H9 (cell line): ENCODE results near the gene NRG3. TPM values are rescaled to one million over a fixed set of nuclear protein-coding genes. Genes with fewer than 3 reads are reported as not detected.

Source experiments
- DNase-seq: peaks from one replicate; pipeline ENCODE4 v3.0.0-alpha.2; 2017
- H2AFZ ChIP-seq: one replicate; pipeline ENCODE4 v1.6.1; 2013; ENCODE audit warnings: mild to moderate bottlenecking, low read length, control low read depth, moderate library complexity
- H2AK5ac ChIP-seq: 2 replicates; pipeline ENCODE4 v1.6.1; 2013; ENCODE audit warnings: low read length, control low read depth, mixed read lengths; ENCODE audit not compliant: insufficient read length
- H2BK120ac ChIP-seq: one replicate; pipeline ENCODE4 v1.6.1; 2013; ENCODE audit warnings: low read depth, mild to moderate bottlenecking, low read length, control low read depth, inconsistent platforms; ENCODE audit not compliant: poor library complexity, severe bottlenecking
- H2BK12ac ChIP-seq: 2 replicates; pipeline ENCODE4 v1.6.1; 2013; ENCODE audit warnings: low read length, control low read depth, mixed read lengths, low read depth; ENCODE audit not compliant: insufficient read length
- H2BK15ac ChIP-seq: 2 replicates; pipeline ENCODE4 v1.6.1; 2013; ENCODE audit warnings: low read depth, low read length, control low read depth
- H2BK20ac ChIP-seq: one replicate; pipeline ENCODE4 v1.6.1; 2013; ENCODE audit warnings: low read depth, mild to moderate bottlenecking, low read length, control low read depth, inconsistent platforms; ENCODE audit not compliant: poor library complexity, severe bottlenecking
- H2BK5ac ChIP-seq: 2 replicates; pipeline ENCODE4 v1.6.1; 2013; ENCODE audit warnings: low read length, control low read depth, mixed read lengths; ENCODE audit not compliant: insufficient read length
- H3K14ac ChIP-seq: 2 replicates; pipeline ENCODE4 v1.6.1; 2013; ENCODE audit warnings: low read length, control low read depth; ENCODE audit not compliant: insufficient read depth
- H3K18ac ChIP-seq: 2 replicates; pipeline ENCODE4 v1.6.1; 2013; ENCODE audit warnings: low read depth, mild to moderate bottlenecking, mixed read lengths, low read length, control low read depth; ENCODE audit not compliant: insufficient read length
- H3K23ac ChIP-seq: 2 replicates; pipeline ENCODE4 v1.6.1; 2013; ENCODE audit warnings: low read length, control low read depth, mixed read lengths, low read depth; ENCODE audit not compliant: insufficient read length
- H3K23me2 ChIP-seq: 2 replicates; pipeline ENCODE4 v1.6.1; 2013; ENCODE audit warnings: low read depth, mild to moderate bottlenecking, mixed read lengths, low read length, control low read depth; ENCODE audit not compliant: insufficient read length, poor library complexity, severe bottlenecking
- H3K27ac ChIP-seq: 2 replicates; pipeline ENCODE4 v1.5.1; 2013; ENCODE audit warnings: low read length, control low read depth, mixed read lengths, low read depth; ENCODE audit not compliant: insufficient read length
- H3K27me3 ChIP-seq: 2 replicates; pipeline ENCODE4 v1.6.1; 2013; ENCODE audit warnings: low read length, control low read depth, inconsistent platforms; ENCODE audit not compliant: insufficient read depth
- H3K4ac ChIP-seq: 2 replicates; pipeline ENCODE4 v1.6.1; 2013; ENCODE audit warnings: low read depth, mild to moderate bottlenecking, control low read depth, inconsistent platforms, low read length, moderate library complexity
- H3K4me1 ChIP-seq: 2 replicates; pipeline ENCODE4 v1.6.1; 2013; ENCODE audit warnings: low read length, control low read depth, inconsistent platforms; ENCODE audit not compliant: insufficient read depth
- H3K4me2 ChIP-seq: 2 replicates; pipeline ENCODE4 v1.6.1; 2013; ENCODE audit warnings: low read length, control low read depth, mixed read lengths; ENCODE audit not compliant: insufficient read length, insufficient read depth
- H3K56ac ChIP-seq: 2 replicates; pipeline ENCODE4 v1.6.1; 2013; ENCODE audit warnings: low read depth, mild to moderate bottlenecking, mixed read lengths, low read length, control low read depth; ENCODE audit not compliant: insufficient read length
- H3K79me1 ChIP-seq: 2 replicates; pipeline ENCODE4 v1.6.1; 2013; ENCODE audit warnings: low read depth, mild to moderate bottlenecking, moderate library complexity, low read length, control low read depth, inconsistent platforms; ENCODE audit not compliant: insufficient read depth, poor library complexity, severe bottlenecking
- H3K79me2 ChIP-seq: 2 replicates; pipeline ENCODE4 v1.6.1; 2013; ENCODE audit warnings: low read length, control low read depth, inconsistent platforms; ENCODE audit not compliant: insufficient read depth
- H3K9ac ChIP-seq: 2 replicates; pipeline ENCODE4 v1.6.1; 2013; ENCODE audit warnings: low read length, control low read depth, mixed read lengths; ENCODE audit not compliant: insufficient read length; ENCODE audit errors: extremely low read depth
- H3K9me3 ChIP-seq: one replicate; pipeline ENCODE4 v1.6.1; 2013; ENCODE audit warnings: low read depth, low read length, inconsistent platforms; ENCODE audit not compliant: control insufficient read depth
- H3T11ph ChIP-seq: one replicate; pipeline ENCODE4 v1.6.1; 2013; ENCODE audit warnings: mild to moderate bottlenecking, low read length, control low read depth, inconsistent platforms
- H4K20me1 ChIP-seq: one replicate; pipeline ENCODE4 v1.6.1; 2013; ENCODE audit not compliant: control insufficient read depth, insufficient read length, insufficient read depth
- H4K5ac ChIP-seq: 2 replicates; pipeline ENCODE4 v1.6.1; 2013; ENCODE audit warnings: low read depth, mild to moderate bottlenecking, mixed read lengths, low read length, control low read depth; ENCODE audit not compliant: insufficient read length
- H4K8ac ChIP-seq: replicated peaks from 2 replicates; pipeline ENCODE4 v1.6.1; 2013; ENCODE audit warnings: low read length, control low read depth, mixed read lengths, low read depth; ENCODE audit not compliant: insufficient read length
- H4K91ac ChIP-seq: 2 replicates; pipeline ENCODE4 v1.6.1; 2013; ENCODE audit warnings: low read depth, mild to moderate bottlenecking, moderate library complexity, mixed read lengths, low read length, control low read depth; ENCODE audit not compliant: insufficient read length
- H3K27ac Mint-ChIP-seq, 3 experiments: 2 replicates in 2 of 3; 3 replicates in 1 of 3; pipeline ENCODE4 v1.8.0; 2020 to 2021; ENCODE audit warnings: mixed read lengths in 3 of 3, mild to moderate bottlenecking in 1 of 3, moderate library complexity in 1 of 3
- H3K27me3 Mint-ChIP-seq: 2 replicates; pipeline ENCODE4 v1.8.0; 2021; ENCODE audit warnings: low read depth, mild to moderate bottlenecking, moderate library complexity, mixed read lengths
- H3K36me3 Mint-ChIP-seq, 3 experiments: 2 replicates in 2 of 3; 3 replicates in 1 of 3; pipeline ENCODE4 v1.8.0; 2020 to 2021; ENCODE audit warnings: low read depth in 3 of 3, mixed read lengths in 3 of 3; ENCODE audit not compliant: insufficient read depth in 1 of 3
- H3K4me1 Mint-ChIP-seq, 2 experiments: 2 replicates each; pipeline ENCODE4 v1.8.0; 2020; ENCODE audit warnings: mixed read lengths in 2 of 2
- H3K4me3 Mint-ChIP-seq, 2 experiments: 2 replicates in 1 of 2; 3 replicates in 1 of 2; pipeline ENCODE4 v1.8.0; 2020 to 2021; ENCODE audit warnings: mild to moderate bottlenecking in 2 of 2, mixed read lengths in 2 of 2, moderate library complexity in 1 of 2
- H3K9me3 Mint-ChIP-seq, 2 experiments: 2 replicates in 1 of 2; 3 replicates in 1 of 2; pipeline ENCODE4 v1.8.0; 2020; ENCODE audit warnings: mild to moderate bottlenecking in 2 of 2, mixed read lengths in 2 of 2, moderate library complexity in 1 of 2
- WGBS: extraction: QIAGEN DNeasy Blood & Tissue Kit; methylation state at CpG from one replicate; pipeline ENCODE4 v1.1.7; 2013; ENCODE audit warnings: missing lambda C conversion rate, low lambda C conversion rate, mixed read lengths; ENCODE audit not compliant: insufficient read length; ENCODE audit errors: extremely low coverage; 5-methylcytosine and 5-hydroxymethylcytosine counted together
- total RNA-seq: library from RNA; stranded (reverse); gene quantifications from 2 replicates; pipeline ENCODE4 v1.2.1, GENCODE V29; 2021
- TF ChIP-seq, protein P1 (sequence below): fragments of 200-600 bp; sonication (generic); conservative IDR thresholded peaks from 3 replicates; pipeline ENCODE4 v1.8.0; 2021; ENCODE audit warnings: antibody characterized with exemption, mild to moderate bottlenecking

The NRG3 gene
- total RNA-seq, 1 experiment from 2014 or later = 1.6 TPM

DNA sequence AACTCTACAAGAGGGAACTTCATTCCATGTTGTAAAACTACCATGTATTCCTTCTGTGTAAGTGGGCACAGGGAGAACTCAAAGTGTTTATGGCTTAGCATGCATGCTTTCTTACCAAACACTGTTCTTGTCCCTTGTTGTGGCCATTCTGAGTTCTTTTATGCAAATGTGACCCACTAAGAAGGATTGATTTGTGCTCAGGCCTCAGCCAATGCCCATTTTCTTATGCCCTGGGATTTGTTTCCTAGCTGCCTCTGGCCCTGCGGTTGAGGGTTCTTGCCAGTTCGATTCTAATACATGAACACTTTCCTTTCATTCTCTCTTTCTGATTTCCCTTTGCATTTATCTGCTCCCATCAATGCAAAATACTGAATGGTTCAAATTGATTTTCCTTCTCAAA is 316.7 kb downstream of the NRG3 start:
- Mint-ChIP-seq H3K36me3 (no peaks in the 10 kb centered on the region), H3K9me3 (no peaks in the 10 kb centered on the region), H3K27me3 (no peaks in the 10 kb centered on the region), H3K4me3 (no peak overlapping the region), H3K4me1 (peaks cover 2 to 3% of the 10 kb centered on the region in 2 experiments; a peak in 2 of 4 replicates), H3K27ac (no peak overlapping the region)
- H2AK5ac ChIP-seq = no peak overlapping the region
- H3K14ac ChIP-seq = no peak overlapping the region
- no peak overlapping the region for H3K9ac ChIP-seq
- no peak overlapping the region for H2BK15ac ChIP-seq
- no peaks in the 10 kb centered on the region for H3K79me1 ChIP-seq
- H3K56ac ChIP-seq = no peak overlapping the region
- no peak overlapping the region for H3K4ac ChIP-seq
- no peak overlapping the region for H2AFZ ChIP-seq
- H3K4me1 ChIP-seq = no peaks in the 10 kb centered on the region
- no peak for DNase-seq
- TF ChIP-seq, protein P1, sequence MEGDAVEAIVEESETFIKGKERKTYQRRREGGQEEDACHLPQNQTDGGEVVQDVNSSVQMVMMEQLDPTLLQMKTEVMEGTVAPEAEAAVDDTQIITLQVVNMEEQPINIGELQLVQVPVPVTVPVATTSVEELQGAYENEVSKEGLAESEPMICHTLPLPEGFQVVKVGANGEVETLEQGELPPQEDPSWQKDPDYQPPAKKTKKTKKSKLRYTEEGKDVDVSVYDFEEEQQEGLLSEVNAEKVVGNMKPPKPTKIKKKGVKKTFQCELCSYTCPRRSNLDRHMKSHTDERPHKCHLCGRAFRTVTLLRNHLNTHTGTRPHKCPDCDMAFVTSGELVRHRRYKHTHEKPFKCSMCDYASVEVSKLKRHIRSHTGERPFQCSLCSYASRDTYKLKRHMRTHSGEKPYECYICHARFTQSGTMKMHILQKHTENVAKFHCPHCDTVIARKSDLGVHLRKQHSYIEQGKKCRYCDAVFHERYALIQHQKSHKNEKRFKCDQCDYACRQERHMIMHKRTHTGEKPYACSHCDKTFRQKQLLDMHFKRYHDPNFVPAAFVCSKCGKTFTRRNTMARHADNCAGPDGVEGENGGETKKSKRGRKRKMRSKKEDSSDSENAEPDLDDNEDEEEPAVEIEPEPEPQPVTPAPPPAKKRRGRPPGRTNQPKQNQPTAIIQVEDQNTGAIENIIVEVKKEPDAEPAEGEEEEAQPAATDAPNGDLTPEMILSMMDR = no peak
- H3K9me3 ChIP-seq = no peaks in the 10 kb centered on the region
- no peaks in the 10 kb centered on the region for H3K27me3 ChIP-seq
- no peaks in the 10 kb centered on the region for H3K79me2 ChIP-seq
- no peak overlapping the region for H3T11ph ChIP-seq
- no peak overlapping the region for H2BK5ac ChIP-seq
- H2BK120ac ChIP-seq = no peak overlapping the region
- no peak overlapping the region for H4K5ac ChIP-seq
- no peak overlapping the region for H4K8ac ChIP-seq
- no peak overlapping the region for H2BK20ac ChIP-seq
- H3K23ac ChIP-seq = no peak overlapping the region
- H3K18ac ChIP-seq = no peak overlapping the region
- H3K23me2 ChIP-seq = no peaks in the 10 kb centered on the region
- no peak overlapping the region for H2BK12ac ChIP-seq
- no peak overlapping the region for H4K91ac ChIP-seq
- no peaks in the 10 kb centered on the region for H4K20me1 ChIP-seq
- H3K4me2 ChIP-seq = no peak overlapping the region
- no peak overlapping the region for H3K27ac ChIP-seq
- WGBS = no CpG with 5 or more reads among the region's 2 CpGs
